GM19351 (cell line): ENCODE results near the gene C1QL2.

Experiments used
- ATAC-seq: cut with Tn5 transposase; IDR thresholded peaks from one replicate; pipeline ENCODE4 v1.9.1; 2021; ENCODE audit warnings: mild to moderate bottlenecking, moderate library complexity; ENCODE audit not compliant: unreplicated experiment

Gene C1QL2

GRCh38 chr2:119158563-119159347, at the start of gene C1QL2:
Gene C1QL2, minus strand, starts transcription at chr2:119158751. Its CDS starts 482 bp downstream, at chr2:119158269.
- ATAC-seq = no peak

GRCh38 chr2:119207447-119207846, 48.9 kb upstream of the C1QL2 start:
- no peak for ATAC-seq

- ATAC-seq = no peak
Measured at GRCh38 chr2:119206201-119206600, 47.6 kb upstream of the C1QL2 start.

GRCh38 chr2:119205001-119205706, 46.6 kb upstream of the C1QL2 start:
- no peak for ATAC-seq

GRCh38 chr2:119204525-119204924, 46.0 kb upstream of the C1QL2 start:
- ATAC-seq = no peak

- ATAC-seq = no peak
Measured at GRCh38 chr2:119202610-119203310, 44.2 kb upstream of the C1QL2 start.

- ATAC-seq = no peak
Measured at GRCh38 chr2:119201815-119202214, 43.3 kb upstream of the C1QL2 start.

- ATAC-seq = no peak
Measured at GRCh38 chr2:119198240-119198840, 39.8 kb upstream of the C1QL2 start.

- no peak for ATAC-seq
Measured at GRCh38 chr2:119197529-119198239, 39.1 kb upstream of the C1QL2 start.

GRCh38 chr2:119197126-119197405, 38.5 kb upstream of the C1QL2 start:
- ATAC-seq = no peak

GRCh38 chr2:119196301-119197125, 38.0 kb upstream of the C1QL2 start:
- no peak for ATAC-seq

GRCh38 chr2:119195887-119196286, 37.3 kb upstream of the C1QL2 start:
- no peak for ATAC-seq

- ATAC-seq = no peak
Measured at GRCh38 chr2:119195001-119195400, 36.5 kb upstream of the C1QL2 start.

- no peak for ATAC-seq
Measured at GRCh38 chr2:119192893-119193292, 34.3 kb upstream of the C1QL2 start.

GRCh38 chr2:119190321-119191111, 32.0 kb upstream of the C1QL2 start:
- ATAC-seq = no peak

- ATAC-seq = no peak
Measured at GRCh38 chr2:119184512-119184911, 26.0 kb upstream of the C1QL2 start.

GRCh38 chr2:119181791-119182445, 23.4 kb upstream of the C1QL2 start:
- ATAC-seq = no peak

GRCh38 chr2:119181391-119181790, 22.8 kb upstream of the C1QL2 start:
- ATAC-seq = no peak

GRCh38 chr2:119180892-119181291, 22.3 kb upstream of the C1QL2 start:
- no peak for ATAC-seq
